Uterus (tissue), 4 donors: Measurements from ENCODE around the gene SLC16A3. TPM values are rescaled to one million over a fixed set of nuclear protein-coding genes. Genes with fewer than 3 reads are reported as not detected.

Experiments used
- DNase-seq, 2 donors: peaks; one replicate each; pipeline ENCODE4 v3.0.0-alpha.2; 2019 to 2020
- H3K27ac ChIP-seq, 2 donors: fragments of 200-600 bp; sonication (generic); 1 replicate in 1 of 2; 2 replicates in 1 of 2; pipeline ENCODE4 v1.5.1; 2016 to 2018
- H3K27me3 ChIP-seq, 2 donors: fragments of 200-600 bp; sonication (generic); one replicate each; pipeline ENCODE4 v1.5.1; 2018 to 2019; ENCODE audit warnings: control low read depth in 1 of 2
- H3K36me3 ChIP-seq, 2 donors: fragments of 200-600 bp; sonication (generic); one replicate each; pipeline ENCODE4 v1.5.1; 2019; ENCODE audit warnings: control low read depth in 1 of 2
- H3K4me1 ChIP-seq, 2 donors: fragments of 200-600 bp; sonication (generic); one replicate each; pipeline ENCODE4 v1.5.1; 2018 to 2019; ENCODE audit warnings: control low read depth in 1 of 2
- H3K4me3 ChIP-seq, 2 donors: fragments of 200-600 bp; sonication (generic); 1 replicate in 1 of 2; 2 replicates in 1 of 2; pipeline ENCODE4 v1.5.1; 2018 to 2019; ENCODE audit warnings: mild to moderate bottlenecking in 1 of 2
- H3K9me3 ChIP-seq, 2 donors: fragments of 200-600 bp; sonication (generic); one replicate each; pipeline ENCODE4 v1.5.1; 2019; ENCODE audit warnings: control low read depth in 1 of 2
- CTCF ChIP-seq, 4 experiments: fragments of 200-600 bp in 2 of 4; fragments of 450-650 bp in 2 of 4; sonication (generic) in 2 of 4; IDR thresholded peaks; one replicate each; pipeline ENCODE4 v1.5.1; 2016 to 2019; ENCODE audit warnings: antibody characterized with exemption in 4 of 4, mild to moderate bottlenecking in 2 of 4, moderate library complexity in 1 of 4
- POLR2A ChIP-seq, 2 donors: fragments of 450-650 bp; IDR thresholded peaks; one replicate each; pipeline ENCODE4 v1.6.1; 2016; ENCODE audit warnings: antibody characterized with exemption in 2 of 2, mild to moderate bottlenecking in 1 of 2, moderate library complexity in 1 of 2
- intact Hi-C: fragments of 100-400 bp; cut with DNase I; formaldehyde crosslinking; loops from one replicate; pipeline ENCODE4 v1.15.1; 2023; ENCODE audit warnings: low total_unique reads
- total RNA-seq, 4 donors: library from RNA; depleted of rRNA in 3 of 4; stranded (reverse); fragments of >200 nt in 3 of 4; gene quantifications; one replicate each; pipeline versions ENCODE4 v1.1.0 to v1.2.4, GENCODE V29; 2014 to 2023
- donor health status: DM: yes; HTN: yes; CAD: no.

The SLC16A3 gene
- 10 to 100 TPM in 2 of 4 donors, 1 to 10 TPM in 2; 1.5 to 28.6 (median 12.2) TPM for total RNA-seq

- Histone ChIP-seq H3K9me3 (no peaks in the 10 kb centered on the region), H3K36me3 (no peaks in the 10 kb centered on the region), H3K27ac (peak within 1 kb of the TSS; percentile 56 to 75), H3K4me3 (peak within 1 kb of the TSS; percentile 2 to 33), H3K27me3 (peaks cover 0 to 6% of the 10 kb centered on the region in 2 donors), H3K4me1 (peaks cover 0 to 7% of the 10 kb centered on the region in 2 donors)
- intact Hi-C loops, result no loop called here
- peak; percentile 65 to 79 for TF ChIP-seq POLR2A (IDR thresholded peaks at IDR 0.05)
- TF ChIP-seq CTCF (IDR thresholded peaks at IDR 0.05), result no peak
- peak; percentile 42 to 58 for DNase-seq
Measured at GRCh38 chr17:82228842-82229697, at the start of gene SLC16A3. Gene SLC16A3 (plus strand): TSS chr17:82229042. CDS start chr17:82236009, 6,967 bp downstream.

- H3K4me1 ChIP-seq, result peaks cover 0 to 3% of the 10 kb centered on the region in 2 donors
- H3K4me3 ChIP-seq, result no peak overlapping the region
- H3K27ac ChIP-seq, result peak overlapping the region; percentile 28 to 61
- no peaks in the 10 kb centered on the region for H3K36me3 ChIP-seq
- no peaks in the 10 kb centered on the region for H3K27me3 ChIP-seq
- H3K9me3 ChIP-seq, result no peaks in the 10 kb centered on the region
- no peak for DNase-seq
- TF ChIP-seq POLR2A (IDR thresholded peaks at IDR 0.05) (no peak), CTCF (IDR thresholded peaks at IDR 0.05) (no peak)
- intact Hi-C loops, result no loop called here
Measured at GRCh38 chr17:82179412-82179811, 49.4 kb upstream of the SLC16A3 start.

- intact Hi-C loops, result no loop called here
Measured at GRCh38 chr17:82179946-82180475, 48.8 kb upstream of the SLC16A3 start.

GRCh38 chr17:82180776-82181528 is 47.9 kb upstream of the SLC16A3 start:
- intact Hi-C loops, result no loop called here
- TF ChIP-seq CTCF (IDR thresholded peaks at IDR 0.05), result no peak
- no peak for TF ChIP-seq POLR2A (IDR thresholded peaks at IDR 0.05)
- Histone ChIP-seq H3K36me3 (no peaks in the 10 kb centered on the region), H3K4me3 (no peak overlapping the region), H3K27ac (no peak overlapping the region), H3K4me1 (peaks cover 0 to 3% of the 10 kb centered on the region in 2 donors), H3K9me3 (no peaks in the 10 kb centered on the region), H3K27me3 (no peaks in the 10 kb centered on the region)
- no peak for DNase-seq

More at GRCh38 chr17:82179946-82180475, 48.8 kb upstream of the SLC16A3 start:
- Histone ChIP-seq H3K27ac (peak overlapping the region in 1 of 2 donors; percentile 61), H3K4me1 (peaks cover 0 to 3% of the 10 kb centered on the region in 2 donors), H3K4me3 (no peak overlapping the region), H3K27me3 (no peaks in the 10 kb centered on the region), H3K36me3 (no peaks in the 10 kb centered on the region), H3K9me3 (no peaks in the 10 kb centered on the region)
- no peak for DNase-seq
- no peak for TF ChIP-seq CTCF (IDR thresholded peaks at IDR 0.05)
- TF ChIP-seq POLR2A (IDR thresholded peaks at IDR 0.05), result no peak
